Fibroblast of villous mesenchyme (primary cell): ENCODE data around the gene LRP1B. TPM values are rescaled to one million over a fixed set of nuclear protein-coding genes. Genes with fewer than 3 reads are reported as not detected.

Source experiments
- DNase-seq: peaks from one replicate; pipeline ENCODE4 v3.0.0-alpha.2; 2010; ENCODE audit warnings: low read depth
- H3K4me3 ChIP-seq: 2 replicates; pipeline ENCODE4 v1.5.1; 2011; ENCODE audit warnings: low read depth, mild to moderate bottlenecking, low read length
- CTCF ChIP-seq: IDR thresholded peaks from 2 replicates; pipeline ENCODE4 v1.5.1; 2012; ENCODE audit warnings: low read depth, mild to moderate bottlenecking, low read length; ENCODE audit not compliant: insufficient read depth
- total RNA-seq: library from RNA; depleted of rRNA; stranded (reverse); fragments of >200 nt; gene quantifications from 2 replicates; pipeline ENCODE4 v1.2.3, GENCODE V29; 2012

Gene LRP1B
- total RNA-seq, 1 donor: 2.2 TPM

DNA sequence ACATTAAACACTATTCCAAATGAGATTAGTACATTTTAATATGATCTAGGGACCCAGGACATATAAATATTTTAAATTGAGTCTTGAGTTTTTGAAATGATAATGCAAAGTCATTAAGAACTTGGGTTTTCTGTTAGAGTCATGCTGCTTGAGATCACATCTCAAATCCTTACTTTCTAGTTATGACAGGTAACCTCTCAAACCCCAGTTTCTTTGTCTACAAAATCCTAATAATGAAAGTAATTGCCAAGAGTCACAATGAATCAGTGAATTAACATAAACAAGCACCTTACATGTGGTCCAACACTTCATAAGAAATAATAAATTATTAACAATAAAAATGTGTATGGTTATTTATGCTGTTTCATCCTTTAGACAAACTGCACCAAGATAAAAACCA is 607.6 kb downstream of the LRP1B start:
- no peak overlapping the region for H3K4me3 ChIP-seq
- no peak for DNase-seq
- TF ChIP-seq CTCF: no peak

DNA sequence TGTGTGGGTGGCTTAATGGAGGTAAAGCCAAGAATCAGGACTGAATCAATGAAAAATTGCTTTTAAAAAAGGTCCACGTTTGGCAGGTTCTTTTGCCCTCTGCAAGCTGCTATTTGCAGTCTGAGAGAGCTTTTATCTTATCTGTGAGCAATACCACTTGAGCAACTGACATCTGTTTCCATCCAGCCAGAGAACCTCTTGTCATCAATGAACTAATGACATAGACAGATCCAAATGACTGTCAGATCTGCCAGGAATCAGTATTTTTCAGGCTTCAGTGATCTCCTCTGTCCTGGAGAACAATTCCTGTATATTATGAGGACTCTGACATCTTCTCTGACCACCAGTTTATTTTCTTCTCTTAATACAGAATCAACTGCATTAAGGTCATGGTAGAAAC is 608.1 kb downstream of the LRP1B start:
- no peak overlapping the region for H3K4me3 ChIP-seq
- no peak for DNase-seq
- no peak for TF ChIP-seq CTCF

DNA sequence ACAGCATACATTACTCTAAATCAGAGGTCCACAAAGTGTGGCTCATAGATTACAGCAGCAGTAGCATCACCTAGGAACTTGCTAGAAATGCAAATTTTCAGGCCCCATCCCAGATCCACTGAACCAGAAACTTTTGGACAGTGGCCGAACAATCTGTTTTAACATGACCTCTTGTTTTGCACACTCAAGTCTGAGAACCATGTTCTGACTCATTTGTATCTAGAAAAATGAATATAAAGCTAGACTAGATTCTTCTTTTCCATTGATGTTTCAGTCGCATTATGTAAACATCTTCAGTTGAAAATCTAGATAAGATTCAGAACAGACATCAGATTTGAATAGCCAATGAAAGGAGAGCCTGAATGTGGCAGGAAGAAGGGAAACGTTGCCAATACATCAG is 608.8 kb downstream of the LRP1B start:
- no peak for DNase-seq
- H3K4me3 ChIP-seq: no peak overlapping the region
- no peak for TF ChIP-seq CTCF

- no peak for DNase-seq
- H3K4me3 ChIP-seq: no peak overlapping the region
- TF ChIP-seq CTCF: no peak
These were observed 610.9 kb downstream of the LRP1B start for GRCh38 chr2:141519906-141520305.

DNA sequence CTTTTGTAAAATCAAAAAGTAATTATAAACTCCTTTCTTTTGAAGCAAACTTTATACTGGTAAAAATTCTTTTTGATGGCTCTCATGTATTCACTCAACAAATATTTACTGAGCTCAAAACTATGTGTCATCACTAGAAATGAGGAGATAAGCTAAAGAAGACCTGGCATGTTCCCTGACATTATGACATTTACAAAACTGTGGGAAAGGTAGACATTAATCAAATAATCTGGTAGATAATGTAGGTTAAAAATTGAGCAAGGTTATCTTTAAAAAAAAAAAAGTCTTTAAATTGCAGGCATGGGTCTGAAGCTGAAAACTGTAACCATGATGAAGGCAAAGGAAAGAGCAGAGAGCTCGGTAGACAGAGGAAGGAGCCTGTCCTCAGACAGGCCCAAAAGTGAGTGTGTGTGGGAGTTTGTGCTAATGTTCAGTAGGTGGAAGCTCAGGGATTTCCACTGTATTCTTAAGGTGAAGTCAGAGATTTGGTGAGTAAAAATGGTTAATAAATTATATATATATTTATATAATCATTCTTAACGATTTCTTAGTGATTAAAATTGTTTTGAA is 612.9 kb downstream of the LRP1B start:
- no peak for DNase-seq
- no peak overlapping the region for H3K4me3 ChIP-seq
- no peak for TF ChIP-seq CTCF

- H3K4me3 ChIP-seq: no peak overlapping the region
- DNase-seq: no peak
- no peak for TF ChIP-seq CTCF
These were observed 613.5 kb downstream of the LRP1B start for GRCh38 chr2:141517180-141517851.

GRCh38 chr2:141515931-141516330 is 614.9 kb downstream of the LRP1B start:
- TF ChIP-seq CTCF: no peak
- no peak for DNase-seq
- H3K4me3 ChIP-seq: no peak overlapping the region
